LNCAP (cell line): ENCODE measurements around the gene SEMA6A.

Experiments
- CTCF ChIP-seq: fragments of 450-650 bp; IDR thresholded peaks from 2 replicates; pipeline ENCODE4 v1.5.1; 2017; ENCODE audit warnings: mild to moderate bottlenecking

Gene SEMA6A

DNA sequence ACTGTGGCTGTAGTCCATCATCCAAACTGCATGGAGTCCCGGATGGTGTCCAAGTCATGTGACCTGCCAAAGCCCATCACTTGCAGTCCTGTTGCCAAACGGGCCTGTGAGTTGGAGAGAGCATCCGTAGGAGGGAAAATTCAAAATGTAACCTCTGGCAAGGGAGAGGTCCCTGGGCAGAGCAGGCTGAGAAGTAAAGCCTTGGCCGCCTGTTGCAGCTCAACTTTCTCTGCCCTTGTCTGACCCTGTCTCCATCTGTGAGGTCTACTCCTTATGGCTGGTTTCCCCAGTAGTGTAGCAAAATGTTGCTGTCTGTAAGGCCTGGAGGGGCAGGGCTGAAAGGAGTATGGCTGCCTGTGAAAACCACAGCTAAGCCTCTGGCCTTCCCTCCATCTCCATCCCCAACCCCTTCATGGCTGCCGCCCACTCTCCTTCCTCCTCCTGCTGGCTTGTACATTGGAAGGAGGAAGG, 163.5 kb downstream of the SEMA6A start:
- TF ChIP-seq CTCF, result no peak

GRCh38 chr5:116410336-116410890, 164.2 kb downstream of the SEMA6A start:
- TF ChIP-seq CTCF, result no peak

DNA sequence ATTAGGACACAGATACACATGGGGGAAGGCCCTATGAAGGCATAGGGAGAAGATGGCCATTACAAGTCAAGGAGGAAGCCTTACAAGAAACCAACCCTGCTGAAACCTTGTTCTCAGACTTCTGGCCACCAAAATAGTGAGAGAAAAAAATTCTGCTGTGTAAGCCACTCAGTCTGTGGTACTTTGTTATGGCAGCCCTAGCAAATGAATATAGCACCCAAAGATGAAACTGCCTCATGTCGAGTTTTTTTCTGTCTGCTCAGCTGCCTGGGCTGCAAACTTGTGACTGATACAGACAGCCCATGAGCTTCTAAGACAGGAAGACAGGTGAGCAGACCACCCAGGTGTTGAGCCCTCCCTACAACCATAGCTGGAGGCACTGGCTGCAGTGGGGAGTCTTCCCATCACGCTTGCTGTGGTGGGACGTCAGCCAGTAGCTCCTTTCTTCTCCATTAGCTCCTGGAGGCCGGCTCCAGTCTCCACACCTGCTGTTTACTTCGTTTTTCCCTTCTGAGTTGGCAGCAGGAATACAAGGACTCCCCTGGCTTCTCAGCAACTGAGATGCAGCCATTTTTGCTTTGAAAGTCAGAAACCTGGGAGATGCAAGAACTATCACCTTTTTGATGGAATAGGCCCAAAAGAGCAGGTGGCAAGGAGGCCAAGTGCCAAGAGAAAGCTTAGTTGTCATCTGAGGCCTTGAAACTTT, 164.9 kb downstream of the SEMA6A start:
- TF ChIP-seq CTCF, result no peak

DNA sequence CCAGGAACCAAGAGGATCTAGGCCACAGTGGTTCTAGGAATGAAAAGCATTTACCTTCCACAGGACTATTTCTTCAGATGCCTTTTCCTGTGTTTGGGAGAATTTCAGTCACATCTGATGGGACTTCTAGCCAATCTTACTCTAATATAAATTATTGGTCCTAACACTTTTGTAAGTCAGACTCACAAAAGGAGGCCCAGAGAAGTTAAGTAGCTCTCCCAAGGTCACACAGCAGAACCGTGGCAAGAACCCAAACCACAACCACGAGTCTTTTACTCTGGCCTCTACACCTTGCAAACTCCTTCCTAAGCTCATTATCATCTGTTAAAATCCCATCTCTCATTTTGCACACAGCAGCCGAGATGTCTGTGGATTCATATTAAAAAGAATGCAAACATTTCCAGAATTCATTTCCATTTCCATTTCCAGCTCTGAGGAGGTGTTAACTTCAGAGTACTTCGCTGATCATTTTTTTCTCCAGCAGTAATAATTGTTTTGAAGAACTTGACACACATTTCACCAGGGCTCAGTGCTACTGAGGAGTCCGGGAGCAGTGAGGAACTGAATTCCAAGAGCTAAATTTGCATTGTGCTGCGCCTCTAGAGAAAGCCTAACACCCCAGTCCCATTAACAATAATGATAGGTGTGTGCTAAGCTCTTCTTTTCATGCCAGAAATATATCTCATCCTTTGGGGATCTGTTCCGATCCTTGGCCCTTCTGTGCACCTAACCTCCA, 168.1 kb downstream of the SEMA6A start:
- TF ChIP-seq CTCF, result no peak

GRCh38 chr5:116404792-116405191, 169.8 kb downstream of the SEMA6A start:
- no peak for TF ChIP-seq CTCF

GRCh38 chr5:116404016-116404415, 170.6 kb downstream of the SEMA6A start:
- no peak for TF ChIP-seq CTCF

GRCh38 chr5:116402235-116402634, 172.4 kb downstream of the SEMA6A start:
- TF ChIP-seq CTCF, result no peak
